Measurements from ENCODE around the gene BUD23. TPM values are rescaled to one million over a fixed set of nuclear protein-coding genes. Genes with fewer than 3 reads are reported as not detected.

The BUD23 gene
- total RNA-seq, 4 donors from 2014 or later = 22.5 to 50.6 (median 39.3) TPM

GRCh38 chr7:73728551-73728950 is 45.2 kb downstream of the BUD23 start:
- no peak overlapping the region for H3K4me3 ChIP-seq
- no peaks in the 10 kb centered on the region for H3K9me3 ChIP-seq
- no peaks in the 10 kb centered on the region for H3K4me1 ChIP-seq
- H3K27me3 ChIP-seq = no peaks in the 10 kb centered on the region
- DNase-seq (ENCODE audit: low spot score in 2 of 2) = no peak
- no peak overlapping the region for H3K27ac ChIP-seq
- H3K36me3 ChIP-seq = no peaks in the 10 kb centered on the region
- WGBS, 2 donors = 43 to 49% methylated on average over 5 of the region's 5 CpGs
- TF ChIP-seq EP300 (IDR thresholded peaks at IDR 0.05) = no peak
- TF ChIP-seq POLR2A (IDR thresholded peaks at IDR 0.05) = no peak
- TF ChIP-seq CTCF (IDR thresholded peaks at IDR 0.05) = no peak

GRCh38 chr7:73730485-73730884 is 47.1 kb downstream of the BUD23 start:
- H3K36me3 ChIP-seq = peaks cover 0 to 4% (median 0%) of the 10 kb centered on the region in 3 donors
- DNase-seq (ENCODE audit: low spot score in 2 of 2) = no peak
- no peak overlapping the region for H3K4me3 ChIP-seq
- no peaks in the 10 kb centered on the region for H3K9me3 ChIP-seq
- TF ChIP-seq EP300 (IDR thresholded peaks at IDR 0.05) (no peak), CTCF (IDR thresholded peaks at IDR 0.05) (no peak), POLR2A (IDR thresholded peaks at IDR 0.05) (no peak)
- WGBS, 2 donors = 19 to 29% methylated on average over 3 of the region's 3 CpGs
- peaks cover 0 to 8% (median 2%) of the 10 kb centered on the region in 4 donors for H3K4me1 ChIP-seq
- no peaks in the 10 kb centered on the region for H3K27me3 ChIP-seq
- no peak overlapping the region for H3K27ac ChIP-seq

GRCh38 chr7:73732397-73732796 is 49.0 kb downstream of the BUD23 start:
- Histone ChIP-seq H3K36me3 (peaks cover 0 to 19% (median 0%) of the 10 kb centered on the region in 3 donors), H3K4me1 (peaks cover 0 to 12% (median 2%) of the 10 kb centered on the region in 4 donors), H3K9me3 (no peaks in the 10 kb centered on the region), H3K4me3 (no peak overlapping the region), H3K27me3 (no peaks in the 10 kb centered on the region), H3K27ac (no peak overlapping the region)
- WGBS, 2 donors = 60 to 72% methylated on average over 2 of the region's 2 CpGs
- TF ChIP-seq POLR2A (IDR thresholded peaks at IDR 0.05) = no peak
- no peak for TF ChIP-seq EP300 (IDR thresholded peaks at IDR 0.05)
- TF ChIP-seq CTCF (IDR thresholded peaks at IDR 0.05) = no peak
- no peak for DNase-seq (ENCODE audit: low spot score in 2 of 2)

- no peaks in the 10 kb centered on the region for H3K9me3 ChIP-seq
- H3K4me1 ChIP-seq = peaks cover 0 to 29% (median 8%) of the 10 kb centered on the region in 4 donors
- DNase-seq (ENCODE audit: low spot score in 2 of 2) = peak; percentile 41 to 58
- no peak overlapping the region for H3K4me3 ChIP-seq
- 59 to 68% methylated on average over 15 to 16 of the region's 16 CpGs for WGBS, 2 donors
- H3K36me3 ChIP-seq = peaks cover 0 to 19% (median 0%) of the 10 kb centered on the region in 3 donors
- no peaks in the 10 kb centered on the region for H3K27me3 ChIP-seq
- no peak for TF ChIP-seq EP300 (IDR thresholded peaks at IDR 0.05)
- peak; percentile 55 to 88 (median 76) for TF ChIP-seq CTCF (IDR thresholded peaks at IDR 0.05)
- H3K27ac ChIP-seq = peak overlapping the region in 3 of 4 donors; percentile 14 to 77 (median 53)
These were observed 51.5 kb downstream of the BUD23 start for GRCh38 chr7:73734619-73735527.

GRCh38 chr7:73735528-73735905 is 52.1 kb downstream of the BUD23 start:
- H3K27me3 ChIP-seq = no peaks in the 10 kb centered on the region
- peaks cover 0 to 19% (median 0%) of the 10 kb centered on the region in 3 donors for H3K36me3 ChIP-seq
- peaks cover 0 to 29% (median 8%) of the 10 kb centered on the region in 4 donors for H3K4me1 ChIP-seq
- H3K4me3 ChIP-seq = no peak overlapping the region
- 86 to 95% methylated on average over 5 to 8 of the region's 8 CpGs for WGBS, 2 donors
- peak overlapping the region in 2 of 4 donors; percentile 53 to 77 for H3K27ac ChIP-seq
- H3K9me3 ChIP-seq = no peaks in the 10 kb centered on the region
- no peak for TF ChIP-seq EP300 (IDR thresholded peaks at IDR 0.05)
- no peak for TF ChIP-seq POLR2A (IDR thresholded peaks at IDR 0.05)
- no peak for TF ChIP-seq CTCF (IDR thresholded peaks at IDR 0.05)
- no peak for DNase-seq (ENCODE audit: low spot score in 2 of 2)

All from tibial nerve (tissue), 4 donors.